Epithelial cell of proximal tubule (primary cell): Measurements from ENCODE around the gene UGT1A4. TPM values are rescaled to one million over a fixed set of nuclear protein-coding genes. Genes with fewer than 3 reads are reported as not detected.
A peak's percentile ranks its signal among the peaks of the same experiment; 100 is the strongest.

Experiments
- DNase-seq: peaks from one replicate; pipeline ENCODE4 v3.0.0-alpha.2; 2011; ENCODE audit warnings: low read depth
- H3K4me3 ChIP-seq: 2 replicates; pipeline ENCODE4 v1.5.1; 2011; ENCODE audit warnings: low read depth, mild to moderate bottlenecking, low read length
- CTCF ChIP-seq: conservative IDR thresholded peaks from 2 replicates; pipeline ENCODE4 v1.5.1; 2012; ENCODE audit warnings: low read depth, mild to moderate bottlenecking, low read length
- total RNA-seq: library from RNA; depleted of rRNA; stranded (reverse); fragments of >200 nt; gene quantifications from 2 replicates; pipeline ENCODE4 v1.2.3, GENCODE V29; 2015

Gene UGT1A4
- total RNA-seq, 1 donor from 2014 or later: not detected

GRCh38 chr2:233707940-233708644, 10.4 kb upstream of the UGT1A4 start:
- no peak for DNase-seq
- H3K4me3 ChIP-seq: no peak overlapping the region
- TF ChIP-seq CTCF: no peak

GRCh38 chr2:233708942-233709341, 9.6 kb upstream of the UGT1A4 start:
- no peak for TF ChIP-seq CTCF
- H3K4me3 ChIP-seq: no peak overlapping the region
- DNase-seq: no peak

GRCh38 chr2:233711312-233712008, 7.1 kb upstream of the UGT1A4 start:
- DNase-seq: no peak
- H3K4me3 ChIP-seq: no peak overlapping the region
- peak; percentile 95 for TF ChIP-seq CTCF

- DNase-seq: no peak
- TF ChIP-seq CTCF: no peak
Measured at GRCh38 chr2:233712611-233713261, 5.8 kb upstream of the UGT1A4 start, which contains the start of gene UGT1A5. Gene UGT1A5, plus strand, starts transcription at chr2:233712907. Its CDS starts 85 bp downstream, at chr2:233712992.

GRCh38 chr2:233713262-233713615, 5.3 kb upstream of the UGT1A4 start:
- no peak overlapping the region for H3K4me3 ChIP-seq
- DNase-seq: no peak
- no peak for TF ChIP-seq CTCF

More at GRCh38 chr2:233712611-233713261, 5.8 kb upstream of the UGT1A4 start, which contains the start of gene UGT1A5:
- no peak within 1 kb of the TSS for H3K4me3 ChIP-seq

- TF ChIP-seq CTCF: no peak
- no peak overlapping the region for H3K4me3 ChIP-seq
- DNase-seq: no peak
Measured at GRCh38 chr2:233714121-233714520, 4.4 kb upstream of the UGT1A4 start.
